ENCODE measurements around the gene RASGEF1B.
A peak's percentile ranks its signal among the peaks of the same experiment; 100 is the strongest.

Gene RASGEF1B

GRCh38 chr4:81472281-81473182, 825 bp upstream of the RASGEF1B start:
- DNase-seq (ENCODE audit: low read depth), result no peak
- in situ Hi-C loops (cut with HindIII; ENCODE audit: low sequenced_read_pairs), result no loop called here
- TF ChIP-seq CTCF (IDR thresholded peaks at IDR 0.05; ENCODE audit: low read depth, low read length, missing control alignments), result peak; percentile 38
- peak overlapping the region; percentile 55 for H3K4me3 ChIP-seq (ENCODE audit: low read depth, low read length)

GRCh38 chr4:81471298-81471587, 464 bp downstream of the RASGEF1B start:
- peak overlapping the region; percentile 55 for H3K4me3 ChIP-seq (ENCODE audit: low read depth, low read length)
- no peak for DNase-seq (ENCODE audit: low read depth)
- no peak for TF ChIP-seq CTCF (IDR thresholded peaks at IDR 0.05; ENCODE audit: low read depth, low read length, missing control alignments)
- in situ Hi-C loops (cut with HindIII; ENCODE audit: low sequenced_read_pairs), result no loop called here

GRCh38 chr4:81470456-81471297, 1.0 kb downstream of the RASGEF1B start:
- no peak for TF ChIP-seq CTCF (IDR thresholded peaks at IDR 0.05; ENCODE audit: low read depth, low read length, missing control alignments)
- in situ Hi-C loops (cut with HindIII; ENCODE audit: low sequenced_read_pairs), result no loop called here
- DNase-seq (ENCODE audit: low read depth), result no peak
- peak overlapping the region; percentile 55 for H3K4me3 ChIP-seq (ENCODE audit: low read depth, low read length)

- no peak for DNase-seq (ENCODE audit: low read depth)
- in situ Hi-C loops (cut with HindIII; ENCODE audit: low sequenced_read_pairs), result no loop called here
- H3K4me3 ChIP-seq (ENCODE audit: low read depth, low read length), result no peak overlapping the region
- TF ChIP-seq CTCF (IDR thresholded peaks at IDR 0.05; ENCODE audit: low read depth, low read length, missing control alignments), result no peak
These were observed 1.8 kb downstream of the RASGEF1B start for GRCh38 chr4:81469781-81470455.

GRCh38 chr4:81468678-81469077, 3.0 kb downstream of the RASGEF1B start:
- H3K4me3 ChIP-seq (ENCODE audit: low read depth, low read length), result no peak overlapping the region
- in situ Hi-C loops (cut with HindIII; ENCODE audit: low sequenced_read_pairs), result no loop called here
- DNase-seq (ENCODE audit: low read depth), result no peak
- no peak for TF ChIP-seq CTCF (IDR thresholded peaks at IDR 0.05; ENCODE audit: low read depth, low read length, missing control alignments)

GRCh38 chr4:81467672-81467964, 4.1 kb downstream of the RASGEF1B start:
- no peak for DNase-seq (ENCODE audit: low read depth)
- in situ Hi-C loops (cut with HindIII; ENCODE audit: low sequenced_read_pairs), result no loop called here
- no peak for TF ChIP-seq CTCF (IDR thresholded peaks at IDR 0.05; ENCODE audit: low read depth, low read length, missing control alignments)
- H3K4me3 ChIP-seq (ENCODE audit: low read depth, low read length), result no peak overlapping the region

All from astrocyte of the cerebellum (primary cell).